Stimulated activated CD8-positive, alpha-beta memory T cell treated with anti-CD3 and anti-CD28 coated beads, Interleukin-15, amount 100 ng/mL, for 48 hours (primary cell): Measurements from ENCODE around the gene OTUD7B.
"Not testable (repeated sequence)": the region's sequence is repeated elsewhere in the genome, so short reads cannot be mapped to it uniquely, and the experiment has no call there.

Experiments
- DNase-seq, 2 donors: peaks; one replicate each; pipeline ENCODE4 v3.0.0-alpha.2; 2020; ENCODE audit warnings: low read depth in 2 of 2

Gene OTUD7B

DNA sequence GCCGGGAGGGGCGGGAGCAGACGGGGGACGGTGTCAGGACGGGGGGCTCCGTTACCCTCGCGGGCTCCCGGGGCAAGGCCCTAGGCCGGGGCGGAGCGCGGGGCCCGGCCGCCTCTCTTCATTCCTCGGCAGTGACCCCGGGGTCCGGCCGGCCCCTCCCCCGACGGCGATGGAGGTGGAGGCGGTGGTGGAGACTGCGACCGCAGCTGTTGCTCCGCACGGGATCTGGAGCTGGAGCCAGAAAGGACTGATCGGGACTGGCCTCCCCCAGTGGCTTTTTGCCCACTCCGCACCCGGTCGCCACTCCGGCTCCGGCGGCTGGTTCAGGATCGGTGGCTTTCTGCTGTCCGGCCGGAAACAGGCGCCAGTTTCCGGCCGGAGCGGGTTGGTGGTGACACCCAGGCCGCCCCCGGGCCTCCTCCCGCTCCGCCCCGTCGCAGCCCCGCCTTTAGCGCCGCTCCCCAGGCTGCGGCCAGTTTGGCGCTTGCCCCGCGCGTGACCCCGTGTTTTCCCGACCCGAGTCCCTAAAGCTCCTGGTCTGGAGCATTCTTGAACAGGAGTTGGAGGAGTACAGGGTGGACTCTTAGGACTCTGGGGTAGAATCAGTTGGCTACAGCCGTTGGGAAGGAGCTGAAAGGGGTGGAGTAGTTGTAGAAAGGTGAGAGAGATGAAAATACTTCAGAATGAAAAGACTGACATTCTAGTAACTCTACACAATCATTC lies at the start of gene OTUD7B:
TSS of gene OTUD7B (minus strand) at position 334 of the 723 bp plus-strand sequence. CDS start 33,216 bp downstream, outside the sequence.
- peak; percentile 68 to 70 for DNase-seq

GRCh38 chr1:150060260-150060659 lies 49.7 kb upstream of the OTUD7B start:
- no peak for DNase-seq

DNA sequence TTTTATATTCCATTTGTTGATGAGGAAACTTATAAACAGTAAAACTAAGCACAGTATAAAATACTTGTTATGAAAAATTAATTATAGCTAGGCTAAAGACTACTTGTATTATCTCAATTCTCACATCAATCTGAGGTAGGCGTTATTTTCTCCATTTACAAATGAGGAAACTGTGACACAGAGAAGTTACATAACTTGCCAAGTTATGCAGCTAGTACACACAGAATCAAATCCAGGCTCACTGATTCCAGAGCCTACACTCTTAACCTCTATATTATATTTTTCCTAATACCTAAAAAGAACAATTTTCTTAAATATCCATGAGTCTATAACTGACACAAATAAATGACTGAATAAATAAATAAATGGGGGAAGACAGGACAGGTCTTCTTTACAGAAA lies 45.9 kb upstream of the OTUD7B start:
- DNase-seq: no peak

GRCh38 chr1:150055507-150055906 lies 45.0 kb upstream of the OTUD7B start:
- DNase-seq: not testable (repeated sequence)

GRCh38 chr1:150053926-150054325 lies 43.4 kb upstream of the OTUD7B start:
- DNase-seq: no peak

GRCh38 chr1:150051905-150052412 lies 41.4 kb upstream of the OTUD7B start:
- not testable (repeated sequence) for DNase-seq

GRCh38 chr1:150051089-150051373 lies 40.5 kb upstream of the OTUD7B start:
- DNase-seq: no peak

DNA sequence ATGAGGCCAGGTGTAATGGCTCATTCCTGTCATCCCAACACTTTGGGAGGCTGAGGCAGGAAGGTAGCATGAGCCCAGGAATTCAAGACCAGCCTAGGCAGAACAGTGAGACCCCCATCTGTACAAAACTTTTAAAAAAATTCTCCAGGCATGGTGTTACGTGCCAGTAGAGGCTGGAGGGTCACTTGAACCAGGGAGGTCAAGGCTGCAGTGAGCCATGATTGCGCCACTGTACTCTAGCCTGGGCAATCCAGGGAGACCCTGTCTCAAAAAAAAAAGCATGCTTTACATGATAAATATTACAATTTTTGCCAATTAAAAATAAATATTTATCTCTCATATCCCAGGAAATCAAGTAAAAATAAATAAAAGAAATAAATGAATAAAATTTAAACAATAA lies 39.4 kb upstream of the OTUD7B start:
- DNase-seq: no peak

- no peak for DNase-seq
These were observed 23.8 kb upstream of the OTUD7B start for GRCh38 chr1:150034336-150034735.

DNA sequence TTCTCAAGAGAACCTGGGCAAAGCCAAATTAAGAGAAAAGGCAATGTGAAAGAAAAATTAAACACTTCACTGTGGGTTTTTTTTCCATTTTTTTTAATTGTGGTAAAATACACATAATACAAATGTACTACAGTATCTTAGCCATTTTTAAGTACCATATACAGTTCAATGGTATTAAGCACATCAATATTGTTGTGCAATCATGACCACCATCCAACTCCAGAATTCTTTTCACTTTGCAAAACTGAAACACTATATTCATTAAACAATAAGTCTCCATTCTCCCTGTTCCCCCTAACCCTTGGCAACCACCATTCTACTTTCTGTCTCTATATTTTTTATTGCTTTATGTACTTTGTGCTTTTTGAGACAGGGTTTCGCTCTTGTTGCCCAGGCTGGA lies 17.8 kb upstream of the OTUD7B start:
- no peak for DNase-seq

- DNase-seq: no peak
These were observed 13.6 kb upstream of the OTUD7B start for GRCh38 chr1:150024156-150024555.

- DNase-seq: no peak
These were observed 11.8 kb upstream of the OTUD7B start for GRCh38 chr1:150022357-150022756.

- no peak for DNase-seq
These were observed 10.7 kb upstream of the OTUD7B start for GRCh38 chr1:150021191-150021694.

- DNase-seq: no peak
These were observed 10.2 kb upstream of the OTUD7B start for GRCh38 chr1:150020711-150021110.

- no peak for DNase-seq
These were observed 7.6 kb upstream of the OTUD7B start for GRCh38 chr1:150018165-150018564.

- no peak for DNase-seq
These were observed 6.8 kb upstream of the OTUD7B start for GRCh38 chr1:150017206-150017750.

GRCh38 chr1:150015651-150016131 lies 5.2 kb upstream of the OTUD7B start:
- DNase-seq: no peak

GRCh38 chr1:150012611-150013010 lies 2.1 kb upstream of the OTUD7B start:
- DNase-seq: no peak

GRCh38 chr1:150009604-150010392 lies 728 bp downstream of the OTUD7B start:
- DNase-seq: peak; percentile 36 to 55

- no peak for DNase-seq
These were observed 1.8 kb downstream of the OTUD7B start for GRCh38 chr1:150008699-150009098.

DNA sequence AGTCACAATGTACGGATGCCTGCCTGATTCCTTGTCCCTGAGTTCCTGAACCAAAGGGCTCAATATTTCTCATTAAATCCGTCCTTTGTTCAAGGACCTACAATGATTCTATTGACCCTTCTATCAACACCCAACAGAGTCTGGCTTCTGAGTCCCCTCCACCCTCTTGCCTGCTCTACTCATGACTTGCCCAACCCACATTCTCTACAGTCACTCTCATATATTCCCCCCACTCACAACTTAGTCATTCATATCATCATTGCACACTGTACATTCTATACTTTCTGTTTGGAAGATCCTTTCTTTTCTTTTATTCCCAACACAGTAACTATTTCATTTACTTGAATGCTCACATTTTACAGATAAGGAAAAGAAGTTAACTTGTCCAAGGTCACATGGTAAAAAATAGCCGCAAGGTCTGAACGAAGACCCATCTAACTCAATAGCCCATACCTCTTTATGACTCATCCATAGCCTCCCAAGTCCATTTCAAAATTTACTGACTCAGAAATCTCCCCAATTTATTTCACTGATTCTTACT lies 3.6 kb downstream of the OTUD7B start:
- DNase-seq: no peak

- DNase-seq: no peak
These were observed 4.9 kb downstream of the OTUD7B start for GRCh38 chr1:150005606-150006005.
